HFFc6 (cell line): ENCODE results near the gene CD2BP2. TPM values are rescaled to one million over a fixed set of nuclear protein-coding genes. Genes with fewer than 3 reads are reported as not detected.

Source experiments
- DNase-seq: peaks from one replicate; pipeline ENCODE4 v3.0.0-alpha.2; 2018
- H3K27ac Mint-ChIP-seq: 2 replicates; pipeline ENCODE4 v1.8.0; 2020; ENCODE audit warnings: mild to moderate bottlenecking, mixed read lengths
- H3K27me3 Mint-ChIP-seq: 2 replicates; pipeline ENCODE4 v1.8.0; 2021; ENCODE audit warnings: mild to moderate bottlenecking, moderate library complexity, mixed read lengths; ENCODE audit not compliant: insufficient read depth
- H3K36me3 Mint-ChIP-seq: 2 replicates; pipeline ENCODE4 v1.8.0; 2021; ENCODE audit warnings: low read depth, mixed read lengths
- H3K4me1 Mint-ChIP-seq: 2 replicates; pipeline ENCODE4 v1.8.0; 2020; ENCODE audit warnings: low read depth, mixed read lengths
- H3K4me3 Mint-ChIP-seq: 2 replicates; pipeline ENCODE4 v1.8.0; 2020; ENCODE audit warnings: mild to moderate bottlenecking, moderate library complexity, mixed read lengths
- H3K9me3 Mint-ChIP-seq: 2 replicates; pipeline ENCODE4 v1.8.0; 2020; ENCODE audit warnings: mild to moderate bottlenecking, mixed read lengths
- CTCF ChIP-seq: fragments of 200-600 bp; sonication (generic); IDR thresholded peaks from 2 replicates; pipeline ENCODE4 v1.5.0; 2021; ENCODE audit warnings: antibody characterized with exemption, mild to moderate bottlenecking
- total RNA-seq, 6 experiments: library from RNA; stranded (reverse); fragmentation: NEBNext Ultra II Directional; extraction: Animal tissue kit (Norgen Biotek cat#: 25700); gene quantifications; 2 replicates in 1 of 6; 3 replicates in 5 of 6; pipeline ENCODE4 v1.2.3, GENCODE V29; 2021

Gene CD2BP2
- total RNA-seq, 6 experiments from 2014 or later: 76.2 to 91.0 (median 80.4) TPM

- H3K27ac Mint-ChIP-seq: peak overlapping the region; percentile 72
- H3K27me3 Mint-ChIP-seq: peaks cover 9% of the 10 kb centered on the region; the same call in 1 of the 2 replicates
These were observed 17.1 kb upstream of the CD2BP2 start for GRCh38 chr16:30372038-30372712.

GRCh38 chr16:30371248-30371816 lies 16.2 kb upstream of the CD2BP2 start:
- Mint-ChIP-seq H3K27me3 (peaks cover 9% of the 10 kb centered on the region; the same call in 1 of the 2 replicates), H3K4me1 (peaks cover 32% of the 10 kb centered on the region), H3K4me3 (peak overlapping the region; percentile 77), H3K36me3 (peaks cover 16% of the 10 kb centered on the region), H3K9me3 (no peaks in the 10 kb centered on the region), H3K27ac (peak overlapping the region; percentile 72)
- 0 out of 2 replicates have a peak, but pooled peaks have one; percentile 20 for TF ChIP-seq CTCF
- DNase-seq: no peak

More at GRCh38 chr16:30372038-30372712, 17.1 kb upstream of the CD2BP2 start:
- Mint-ChIP-seq H3K36me3 (peaks cover 10% of the 10 kb centered on the region), H3K4me3 (no peak overlapping the region; the same call in 1 of the 2 replicates), H3K4me1 (peaks cover 26% of the 10 kb centered on the region), H3K9me3 (no peaks in the 10 kb centered on the region)
- TF ChIP-seq CTCF: no peak
- DNase-seq: no peak

GRCh38 chr16:30370456-30371247 lies 15.5 kb upstream of the CD2BP2 start, which contains the start of gene TBC1D10B:
Gene TBC1D10B (minus strand): TSS chr16:30370494. CDS start chr16:30370183, 311 bp downstream.
- Mint-ChIP-seq H3K4me1 (peaks cover 35% of the 10 kb centered on the region), H3K27ac (peak within 1 kb of the TSS; percentile 72), H3K4me3 (peak within 1 kb of the TSS; percentile 89), H3K36me3 (peaks cover 17% of the 10 kb centered on the region), H3K27me3 (peaks cover 9% of the 10 kb centered on the region; the same call in 1 of the 2 replicates), H3K9me3 (no peaks in the 10 kb centered on the region)
- peak; percentile 66 for TF ChIP-seq CTCF
- DNase-seq: peak; percentile 100

GRCh38 chr16:30369938-30370455 lies 14.9 kb upstream of the CD2BP2 start:
- Mint-ChIP-seq H3K4me1 (peaks cover 39% of the 10 kb centered on the region), H3K36me3 (peaks cover 17% of the 10 kb centered on the region), H3K4me3 (peak overlapping the region; percentile 89), H3K27me3 (peaks cover 9% of the 10 kb centered on the region; the same call in 1 of the 2 replicates), H3K27ac (peak overlapping the region; percentile 72), H3K9me3 (no peaks in the 10 kb centered on the region)
- peak; percentile 33; the same call in 1 of the 2 replicates for TF ChIP-seq CTCF
- DNase-seq: no peak
